NOMO-1 treated with DMSO at 0.1 percent for 48 hours (cell line): ENCODE data around the gene FAM13A.

Experiments used
- DNase-seq: peaks from one replicate; lab custom pipeline; 2025; ENCODE audit not compliant: unreplicated experiment; lab: John Stamatoyannopoulos, UW

FAM13A gene

GRCh38 chr4:88730811-88731210 is 326.2 kb downstream of the FAM13A start:
- no peak for DNase-seq

GRCh38 chr4:88729146-88729760 is 327.7 kb downstream of the FAM13A start:
- no peak for DNase-seq

GRCh38 chr4:88728146-88728545 is 328.8 kb downstream of the FAM13A start:
- no peak for DNase-seq

- DNase-seq = no peak
Observed at GRCh38 chr4:88725986-88726385, 331.0 kb downstream of the FAM13A start.

- no peak for DNase-seq
Observed at GRCh38 chr4:88725143-88725542, 331.8 kb downstream of the FAM13A start.

GRCh38 chr4:88724406-88724805 is 332.6 kb downstream of the FAM13A start:
- no peak for DNase-seq

- DNase-seq = no peak
Observed at GRCh38 chr4:88722828-88723227, 334.2 kb downstream of the FAM13A start.

GRCh38 chr4:88722276-88722780 is 334.7 kb downstream of the FAM13A start:
- no peak for DNase-seq

- DNase-seq = no peak
Observed at GRCh38 chr4:88720451-88721428, 336.2 kb downstream of the FAM13A start.

- DNase-seq = peak; percentile 17
Observed at GRCh38 chr4:88719381-88719780, 337.6 kb downstream of the FAM13A start.

- no peak for DNase-seq
Observed at GRCh38 chr4:88718098-88718497, 338.9 kb downstream of the FAM13A start.

- no peak for DNase-seq
Observed at GRCh38 chr4:88713782-88714181, 343.2 kb downstream of the FAM13A start.

GRCh38 chr4:88709989-88710388 is 347.0 kb downstream of the FAM13A start:
- no peak for DNase-seq

- DNase-seq = no peak
Observed at GRCh38 chr4:88706574-88706973, 350.4 kb downstream of the FAM13A start.

- no peak for DNase-seq
Observed at GRCh38 chr4:88705805-88706492, 351.0 kb downstream of the FAM13A start.

- no peak for DNase-seq
Observed at GRCh38 chr4:88705223-88705622, 351.8 kb downstream of the FAM13A start.

GRCh38 chr4:88702782-88703181 is 354.2 kb downstream of the FAM13A start:
- DNase-seq = no peak

- DNase-seq = no peak
Observed at GRCh38 chr4:88698519-88698918, 358.5 kb downstream of the FAM13A start.

GRCh38 chr4:88697588-88698329 is 359.2 kb downstream of the FAM13A start, which contains the start of gene NAP1L5:
NAP1L5 (minus strand) TSS chr4:88697829; CDS start chr4:88697754, 75 bp downstream.
- DNase-seq = peak; percentile 40

GRCh38 chr4:88697141-88697540 is 359.8 kb downstream of the FAM13A start:
- no peak for DNase-seq

- no peak for DNase-seq
Observed at GRCh38 chr4:88696630-88697029, 360.4 kb downstream of the FAM13A start.
